GM18868 (cell line): ENCODE measurements around the gene KCTD1.
A peak's percentile ranks its signal among the peaks of the same experiment; 100 is the strongest.
"Not testable (repeated sequence)": the region's sequence is repeated elsewhere in the genome, so short reads cannot be mapped to it uniquely, and the experiment has no call there.

ENCODE experiments used
- ATAC-seq: cut with Tn5 transposase; IDR thresholded peaks from one replicate; pipeline ENCODE4 v1.9.1; 2021; ENCODE audit warnings: mild to moderate bottlenecking, moderate library complexity; ENCODE audit not compliant: unreplicated experiment

Gene KCTD1

GRCh38 chr18:26460449-26461091 is 87.8 kb downstream of the KCTD1 start:
- ATAC-seq, result peak; percentile 68

GRCh38 chr18:26459884-26460283 is 88.5 kb downstream of the KCTD1 start:
- no peak for ATAC-seq

GRCh38 chr18:26459340-26459739 is 89.0 kb downstream of the KCTD1 start:
- no peak for ATAC-seq

GRCh38 chr18:26458526-26459232 is 89.7 kb downstream of the KCTD1 start:
- peak; percentile 70 for ATAC-seq

GRCh38 chr18:26457611-26458353 is 90.6 kb downstream of the KCTD1 start:
- ATAC-seq, result no peak

GRCh38 chr18:26457195-26457594 is 91.2 kb downstream of the KCTD1 start:
- no peak for ATAC-seq

GRCh38 chr18:26456070-26456491 is 92.3 kb downstream of the KCTD1 start:
- ATAC-seq, result no peak

- ATAC-seq, result no peak
These were observed 92.7 kb downstream of the KCTD1 start for GRCh38 chr18:26455639-26456038.

GRCh38 chr18:26454616-26455015 is 93.7 kb downstream of the KCTD1 start:
- no peak for ATAC-seq

GRCh38 chr18:26454192-26454591 is 94.2 kb downstream of the KCTD1 start:
- no peak for ATAC-seq

GRCh38 chr18:26453386-26453901 is 94.9 kb downstream of the KCTD1 start:
- ATAC-seq, result no peak

- no peak for ATAC-seq
These were observed 97.2 kb downstream of the KCTD1 start for GRCh38 chr18:26450989-26451682.

- ATAC-seq, result peak; percentile 71
These were observed 99.6 kb downstream of the KCTD1 start for GRCh38 chr18:26448714-26449159.

- no peak for ATAC-seq
These were observed 104.5 kb downstream of the KCTD1 start for GRCh38 chr18:26443853-26444252.

- ATAC-seq, result no peak
These were observed 106.2 kb downstream of the KCTD1 start for GRCh38 chr18:26442126-26442525.

GRCh38 chr18:26440644-26441043 is 107.7 kb downstream of the KCTD1 start:
- no peak for ATAC-seq

- no peak for ATAC-seq
These were observed 108.8 kb downstream of the KCTD1 start for GRCh38 chr18:26439537-26439936.

- ATAC-seq, result peak; percentile 99
These were observed 109.4 kb downstream of the KCTD1 start for GRCh38 chr18:26438980-26439379.

GRCh38 chr18:26437634-26438033 is 110.7 kb downstream of the KCTD1 start:
- not testable (repeated sequence) for ATAC-seq

GRCh38 chr18:26436176-26437051 is 111.9 kb downstream of the KCTD1 start:
- ATAC-seq, result no peak
